Spleen (tissue), 11 donors: Measurements from ENCODE around the gene AFMID. TPM values are rescaled to one million over a fixed set of nuclear protein-coding genes. Genes with fewer than 3 reads are reported as not detected.

ENCODE experiments used
- DNase-seq: peaks from one replicate; pipeline ENCODE4 v3.0.0-alpha.2; 2020
- H3K27ac ChIP-seq, 8 donors: fragments of 200-600 bp; sonication (generic) in 7 of 8; 1 replicate in 4 of 8; 2 replicates in 4 of 8; pipeline versions ENCODE4 v1.5.0 to v1.8.0; 2016 to 2021; ENCODE audit warnings: inconsistent platforms in 4 of 8, mild to moderate bottlenecking in 4 of 8, moderate library complexity in 1 of 8
- H3K27me3 ChIP-seq, 7 donors: fragments of 200-600 bp; sonication (generic) in 6 of 7; replicated peaks in 1 of 7; 1 replicate in 4 of 7; 2 replicates in 3 of 7; pipeline versions ENCODE4 v1.5.0 to v1.8.0; 2016 to 2021; ENCODE audit warnings: inconsistent platforms in 3 of 7, mild to moderate bottlenecking in 1 of 7
- H3K36me3 ChIP-seq, 6 donors: fragments of 200-600 bp; sonication (generic) in 5 of 6; 1 replicate in 4 of 6; 2 replicates in 2 of 6; pipeline versions ENCODE4 v1.5.0 to v1.8.0; 2016 to 2021; ENCODE audit warnings: inconsistent platforms in 2 of 6
- H3K4me1 ChIP-seq, 6 donors: fragments of 200-600 bp; sonication (generic) in 5 of 6; 1 replicate in 3 of 6; 2 replicates in 3 of 6; pipeline versions ENCODE4 v1.5.0 to v1.8.0; 2016 to 2021; ENCODE audit warnings: inconsistent platforms in 3 of 6
- H3K4me3 ChIP-seq, 8 donors: fragments of 200-600 bp; sonication (generic) in 7 of 8; 1 replicate in 4 of 8; 2 replicates in 4 of 8; pipeline versions ENCODE4 v1.5.0 to v1.8.0; 2016 to 2021; ENCODE audit warnings: inconsistent platforms in 4 of 8, mild to moderate bottlenecking in 4 of 8, moderate library complexity in 2 of 8
- H3K9me3 ChIP-seq, 8 donors: fragments of 200-600 bp; sonication (generic) in 7 of 8; 1 replicate in 4 of 8; 2 replicates in 4 of 8; pipeline versions ENCODE4 v1.5.0 to v1.8.0; 2016 to 2021; ENCODE audit warnings: inconsistent platforms in 4 of 8
- CTCF ChIP-seq, 11 experiments: fragments of 200-600 bp in 7 of 11; fragments of 450-650 bp in 4 of 11; sonication (generic) in 4 of 11; IDR thresholded peaks in 8 of 11; conservative IDR thresholded peaks in 3 of 11; 1 replicate in 7 of 11; 2 replicates in 4 of 11; pipeline versions ENCODE4 v1.4.0 to v1.8.0; 2016 to 2021; ENCODE audit warnings: antibody characterized with exemption in 11 of 11, inconsistent platforms in 4 of 11, mild to moderate bottlenecking in 1 of 11
- POLR2A ChIP-seq, 3 donors: fragments of 450-650 bp; IDR thresholded peaks; one replicate each; pipeline ENCODE4 v1.5.1; 2017; ENCODE audit warnings: antibody characterized with exemption in 3 of 3, mild to moderate bottlenecking in 1 of 3
- POLR2AphosphoS5 ChIP-seq, 3 donors: sonication (generic); formaldehyde crosslinking; IDR thresholded peaks; one replicate each; pipeline ENCODE4 v1.5.1; 2017; ENCODE audit warnings: antibody characterized with exemption in 3 of 3
- WGBS, 5 donors: extraction: QIAGEN DNeasy Blood & Tissue Kit in 3 of 5; methylation state at CpG; one replicate each; pipeline versions ENCODE4 v1.1.5 to v1.1.7; 2013 to 2018; 5-methylcytosine and 5-hydroxymethylcytosine counted together
- intact Hi-C: fragments of 100-400 bp; cut with DNase I; formaldehyde crosslinking; loops from one replicate; pipeline ENCODE4 v1.15.0; 2023; ENCODE audit warnings: low total_unique reads
- polyA plus RNA-seq, 3 donors: library from polyadenylated mRNA; stranded (reverse); fragments of 200-250 nt; gene quantifications; one replicate each; pipeline ENCODE4 v1.2.1, GENCODE V29; 2013
- total RNA-seq, 7 donors: library from RNA; depleted of rRNA in 3 of 7; stranded (reverse); fragments of >200 nt in 3 of 7; fragmentation: NEBNext Ultra II Directional in 4 of 7; extraction: Animal tissue kit (Norgen Biotek cat#: 25700) in 4 of 7; gene quantifications; one replicate each; pipeline versions ENCODE4 v1.1.0 to v1.2.1, GENCODE V29; 2016 to 2021
- donor health status: healthy with polysubstance abuse.
- donor health status: DM: no; HTN: no; CAD: no; lungs with moderate emphysema.
- donor health status: DM: no; HTN: no; CAD: no.
- donor health status: Bipolar disorder and iron deficiency.
- donor health status: healthy.
- donor health status: DM: no; HTN: no; CAD: no.
- donor health status: DM: yes; HTN: yes; CAD: no.

The AFMID gene
- total and polyA plus RNA-seq, 10 donors: 13.1 to 42.5 (median 24.2) TPM

- Histone ChIP-seq H3K36me3 (no peaks in the 10 kb centered on the region), H3K27me3 (peaks cover 0 to 35% (median 24%) of the 10 kb centered on the region in 7 donors), H3K4me3 (no peak overlapping the region), H3K27ac (no peak overlapping the region), H3K9me3 (no peaks in the 10 kb centered on the region), H3K4me1 (peaks cover 0 to 48% (median 17%) of the 10 kb centered on the region in 6 donors)
- WGBS, 5 donors: 84 to 92% (median 90%) methylated on average over 5 to 8 of the region's 8 CpGs; no CpG with 5 or more reads in 1 of the 5 donors
- intact Hi-C loops: no loop called here
- DNase-seq: no peak
- TF ChIP-seq POLR2A (IDR thresholded peaks at IDR 0.05) (no peak), POLR2AphosphoS5 (IDR thresholded peaks at IDR 0.05) (no peak), CTCF (IDR thresholded peaks at IDR 0.05 in 8 of 11, conservative IDR thresholded peaks at IDR 0.05 in 3 of 11) (no peak)
Measured at GRCh38 chr17:78235885-78236284, 48.7 kb downstream of the AFMID start.

- no peak for DNase-seq
- peaks cover 0 to 29% (median 17%) of the 10 kb centered on the region in 7 donors for H3K27me3 ChIP-seq
- peak in 1 of 3 donors; percentile 16 for TF ChIP-seq POLR2AphosphoS5 (IDR thresholded peaks at IDR 0.05)
- no peak for TF ChIP-seq CTCF (IDR thresholded peaks at IDR 0.05 in 8 of 11, conservative IDR thresholded peaks at IDR 0.05 in 3 of 11)
- H3K9me3 ChIP-seq: no peaks in the 10 kb centered on the region
- peak overlapping the region in 1 of 8 donors; percentile 5 for H3K27ac ChIP-seq
- H3K4me3 ChIP-seq: no peak overlapping the region
- peaks cover 0 to 42% (median 13%) of the 10 kb centered on the region in 6 donors for H3K4me1 ChIP-seq
- no peaks in the 10 kb centered on the region for H3K36me3 ChIP-seq
- 87 to 99% (median 91%) methylated on average over 11 to 20 of the region's 20 CpGs for WGBS, 5 donors
- intact Hi-C loops: no loop called here
Measured at GRCh38 chr17:78236362-78237127, 49.4 kb downstream of the AFMID start.

- intact Hi-C loops: no loop called here
- no peaks in the 10 kb centered on the region for H3K36me3 ChIP-seq
- peaks cover 0 to 19% (median 8%) of the 10 kb centered on the region in 7 donors for H3K27me3 ChIP-seq
- H3K4me3 ChIP-seq: no peak overlapping the region
- H3K9me3 ChIP-seq: no peaks in the 10 kb centered on the region
- no peak for DNase-seq
- peak overlapping the region in 1 of 8 donors; percentile 5 for H3K27ac ChIP-seq
- peak in 2 of 3 donors; percentile 64 to 69 for TF ChIP-seq POLR2AphosphoS5 (IDR thresholded peaks at IDR 0.05)
- TF ChIP-seq CTCF (IDR thresholded peaks at IDR 0.05 in 8 of 11, conservative IDR thresholded peaks at IDR 0.05 in 3 of 11): no peak
- TF ChIP-seq POLR2A (IDR thresholded peaks at IDR 0.05): no peak
- 56 to 77% (median 73%) methylated on average over 8 to 11 of the region's 11 CpGs for WGBS, 5 donors
- peaks cover 3 to 39% (median 13%) of the 10 kb centered on the region in 6 donors for H3K4me1 ChIP-seq
Measured at GRCh38 chr17:78237401-78238012, 50.3 kb downstream of the AFMID start.
